Panc1 (cell line): Measurements from ENCODE around the gene CIB2.

Source experiments
- CTCF ChIP-seq: fragments of 450-650 bp; IDR thresholded peaks from 2 replicates; pipeline ENCODE4 v1.5.1; 2017; ENCODE audit warnings: mild to moderate bottlenecking
- POLR2AphosphoS5 ChIP-seq: IDR thresholded peaks from 2 replicates; pipeline ENCODE4 v1.6.1; 2012; ENCODE audit warnings: mild to moderate bottlenecking, low read depth, low read length, moderate library complexity
- REST ChIP-seq, 2 experiments: IDR thresholded peaks; 2 replicates each; pipeline ENCODE4 v1.6.1; 2011 to 2012; ENCODE audit warnings: low read depth in 2 of 2, control low read depth in 1 of 2, low read length in 1 of 2, mild to moderate bottlenecking in 1 of 2, moderate library complexity in 1 of 2; ENCODE audit not compliant: insufficient read depth in 1 of 2
- SIN3A ChIP-seq: IDR thresholded peaks from 2 replicates; pipeline ENCODE4 v1.6.1; 2012; ENCODE audit warnings: low read depth, mild to moderate bottlenecking, low read length, moderate library complexity, borderline replicate concordance; ENCODE audit not compliant: insufficient read depth
- TCF7L2 ChIP-seq: IDR thresholded peaks from 2 replicates; pipeline ENCODE4 v1.6.1; 2011; ENCODE audit warnings: mild to moderate bottlenecking, low read depth, low read length, inconsistent platforms

- TF ChIP-seq CTCF (no peak), SIN3A (no peak), POLR2AphosphoS5 (no peak), REST (IDR thresholded peaks at IDR 0.05; ENCODE audit: insufficient read depth in 1 of 2, low read depth in 2 of 2, low read length in 1 of 2) (no peak), TCF7L2 (no peak)
These were observed 53.4 kb downstream of the CIB2 start for GRCh38 chr15:78077871-78078210.
